ENCODE data around the gene ASNSD1.
A peak's percentile ranks its signal among the peaks of the same experiment; 100 is the strongest.

Gene ASNSD1

DNA sequence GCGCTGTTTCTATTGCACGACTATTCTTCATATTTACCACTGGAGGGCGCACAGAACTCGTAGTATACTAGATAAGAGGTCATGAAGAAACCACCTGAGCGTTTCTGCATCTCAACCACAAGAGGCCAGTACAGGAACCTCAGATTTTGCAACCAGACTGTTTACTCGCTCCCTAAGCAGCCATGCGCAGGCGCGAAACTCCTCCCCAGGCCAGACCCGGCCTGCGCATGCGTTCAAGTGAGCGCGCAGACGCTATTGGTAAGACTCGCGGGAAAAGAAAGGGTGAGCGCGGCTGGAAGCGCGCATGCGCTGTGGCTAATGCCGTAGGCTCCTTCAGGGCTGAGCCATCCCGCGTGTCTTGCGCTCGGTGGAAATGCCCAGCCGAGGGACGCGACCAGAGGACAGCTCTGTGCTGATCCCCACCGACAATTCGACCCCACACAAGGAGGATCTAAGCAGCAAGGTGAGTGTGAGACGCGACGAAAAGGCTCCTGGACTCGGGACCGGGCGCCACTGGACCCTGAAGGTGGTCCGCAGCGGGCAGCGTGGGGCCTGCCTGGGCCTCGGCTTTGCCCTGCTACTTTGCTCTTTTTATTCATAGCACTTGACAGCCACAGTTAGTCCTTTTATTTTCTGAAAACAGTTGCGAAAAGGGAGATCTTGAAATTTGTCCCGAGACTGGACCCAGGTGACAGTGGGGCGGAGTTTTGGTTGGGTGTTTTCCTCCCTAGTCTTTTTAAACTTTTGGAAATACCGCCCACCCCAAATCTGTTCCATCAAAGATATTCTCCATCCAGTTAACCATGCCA lies at the start of gene ASNSD1:
Gene ASNSD1, plus strand, starts transcription at position 312 of the 809 bp plus-strand sequence. CDS start 4,674 bp downstream, outside the sequence.
- H3K27ac ChIP-seq (ENCODE audit: low read length) = peak within 1 kb of the TSS; percentile 83
- TF ChIP-seq, protein P1, sequence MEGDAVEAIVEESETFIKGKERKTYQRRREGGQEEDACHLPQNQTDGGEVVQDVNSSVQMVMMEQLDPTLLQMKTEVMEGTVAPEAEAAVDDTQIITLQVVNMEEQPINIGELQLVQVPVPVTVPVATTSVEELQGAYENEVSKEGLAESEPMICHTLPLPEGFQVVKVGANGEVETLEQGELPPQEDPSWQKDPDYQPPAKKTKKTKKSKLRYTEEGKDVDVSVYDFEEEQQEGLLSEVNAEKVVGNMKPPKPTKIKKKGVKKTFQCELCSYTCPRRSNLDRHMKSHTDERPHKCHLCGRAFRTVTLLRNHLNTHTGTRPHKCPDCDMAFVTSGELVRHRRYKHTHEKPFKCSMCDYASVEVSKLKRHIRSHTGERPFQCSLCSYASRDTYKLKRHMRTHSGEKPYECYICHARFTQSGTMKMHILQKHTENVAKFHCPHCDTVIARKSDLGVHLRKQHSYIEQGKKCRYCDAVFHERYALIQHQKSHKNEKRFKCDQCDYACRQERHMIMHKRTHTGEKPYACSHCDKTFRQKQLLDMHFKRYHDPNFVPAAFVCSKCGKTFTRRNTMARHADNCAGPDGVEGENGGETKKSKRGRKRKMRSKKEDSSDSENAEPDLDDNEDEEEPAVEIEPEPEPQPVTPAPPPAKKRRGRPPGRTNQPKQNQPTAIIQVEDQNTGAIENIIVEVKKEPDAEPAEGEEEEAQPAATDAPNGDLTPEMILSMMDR (IDR thresholded peaks at IDR 0.05; ENCODE audit: borderline replicate concordance, extremely low read depth, low read length, poor library complexity, severe bottlenecking) = peak; percentile 97
- TF ChIP-seq EZH2 (IDR thresholded peaks at IDR 0.05; ENCODE audit: borderline replicate concordance, low read depth, low read length, severe bottlenecking) = no peak

DNA sequence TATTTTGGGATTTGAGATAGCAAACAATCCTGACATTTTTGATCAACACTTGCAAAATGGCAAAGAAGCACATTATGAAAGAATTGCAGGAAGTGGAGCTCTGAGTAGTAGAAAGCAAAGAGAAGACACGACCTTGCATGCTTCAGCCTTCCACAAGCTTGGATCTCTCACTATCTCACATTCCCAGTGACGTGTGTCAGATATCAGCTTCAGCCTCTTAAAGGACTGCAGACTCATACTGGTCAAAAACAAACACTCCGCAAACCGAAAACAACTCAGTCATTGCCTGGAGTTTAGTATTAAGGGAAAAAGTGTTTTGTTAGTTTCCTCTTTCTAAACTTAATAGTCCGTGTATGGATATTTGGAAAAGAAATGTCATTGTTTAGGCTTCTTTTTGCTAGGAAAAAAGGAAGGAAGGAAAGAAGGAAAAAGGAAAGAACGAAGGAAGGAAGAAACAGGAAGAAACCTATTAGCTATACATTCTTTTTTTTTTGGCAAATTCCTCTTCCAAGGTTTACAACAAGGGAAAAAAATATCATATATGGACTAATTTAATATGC lies 48.1 kb upstream of the ASNSD1 start:
- no peak overlapping the region for H3K9ac ChIP-seq (ENCODE audit: low read depth, low read length)

More for the DNA sequence above, at the start of gene ASNSD1:
- peaks cover 17% of the 10 kb centered on the region for H3K36me3 ChIP-seq (ENCODE audit: insufficient read depth, low read length)
- ATAC-seq (ENCODE audit: insufficient read depth, low read depth) (peak; percentile 82), DNase-seq (peak; percentile 98)
- peak within 1 kb of the TSS; percentile 96 for H3K4me2 ChIP-seq (ENCODE audit: insufficient read depth, low read length)
- H3K9me3 ChIP-seq (ENCODE audit: insufficient read depth, low read length, severe bottlenecking) = no peaks in the 10 kb centered on the region
- H2AFZ ChIP-seq (ENCODE audit: low read depth, low read length) = peak within 1 kb of the TSS; percentile 91
- H3K4me3 ChIP-seq (ENCODE audit: low read depth in 1 of 2, low read length in 2 of 2) = peak within 1 kb of the TSS; percentile 47 to 70
- peaks cover 4% of the 10 kb centered on the region; the same call in 1 of the 2 replicates for H4K20me1 ChIP-seq (ENCODE audit: insufficient read depth, low read length)
- no peaks in the 10 kb centered on the region for H3K27me3 ChIP-seq (ENCODE audit: insufficient read depth, low read length, poor library complexity)
- peaks cover 48% of the 10 kb centered on the region for H3K79me2 ChIP-seq (ENCODE audit: insufficient read depth, low read length)
- peaks cover 66% of the 10 kb centered on the region for H3K4me1 ChIP-seq (ENCODE audit: insufficient read depth, low read length)
- peak within 1 kb of the TSS; percentile 80 for H3K9ac ChIP-seq (ENCODE audit: low read depth, low read length)

DNA sequence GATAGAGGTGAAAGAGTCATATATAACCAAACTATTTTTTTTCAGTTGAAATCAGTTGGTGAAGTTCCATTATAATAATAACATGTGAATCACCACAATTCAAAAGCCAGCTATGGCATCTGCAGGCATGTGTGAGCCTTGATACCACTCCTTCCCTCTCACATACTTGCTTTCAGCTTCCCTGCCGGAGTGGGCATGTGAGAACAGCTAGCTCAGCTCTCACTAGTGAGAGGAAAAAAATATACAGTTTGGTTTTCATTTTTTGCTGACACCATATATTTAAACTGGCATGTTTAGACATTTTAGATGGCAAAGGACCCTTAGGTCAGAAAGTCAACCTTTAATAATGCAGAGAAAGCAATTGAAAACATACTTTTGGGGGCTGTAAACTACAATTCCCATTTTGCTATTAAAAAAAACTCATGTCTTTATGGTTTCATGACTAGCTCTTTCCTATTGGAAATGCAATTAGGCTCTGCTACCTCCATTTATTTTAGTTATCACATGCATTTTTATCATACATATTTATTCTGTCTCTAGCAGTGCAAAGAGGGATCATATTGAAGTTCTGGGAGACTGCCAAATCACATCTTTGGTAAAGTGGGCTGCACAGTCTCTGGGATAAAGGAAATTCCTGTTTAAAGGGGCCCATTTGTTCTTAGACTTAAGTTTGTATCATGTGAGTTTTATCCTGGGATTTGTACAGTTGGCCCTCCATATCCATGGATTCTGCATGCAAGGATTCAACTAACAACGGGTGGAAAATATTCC lies 47.4 kb upstream of the ASNSD1 start:
- Histone ChIP-seq H3K27ac (ENCODE audit: low read length) (no peak overlapping the region), H3K36me3 (ENCODE audit: insufficient read depth, low read length) (no peaks in the 10 kb centered on the region), H3K9ac (ENCODE audit: low read depth, low read length) (no peak overlapping the region), H3K4me3 (ENCODE audit: low read depth in 1 of 2, low read length in 2 of 2) (no peak overlapping the region), H2AFZ (ENCODE audit: low read depth, low read length) (no peak overlapping the region), H3K79me2 (ENCODE audit: insufficient read depth, low read length) (no peaks in the 10 kb centered on the region), H4K20me1 (ENCODE audit: insufficient read depth, low read length) (no peaks in the 10 kb centered on the region), H3K27me3 (ENCODE audit: insufficient read depth, low read length, poor library complexity) (no peaks in the 10 kb centered on the region), H3K4me1 (ENCODE audit: insufficient read depth, low read length) (no peaks in the 10 kb centered on the region), H3K9me3 (ENCODE audit: insufficient read depth, low read length, severe bottlenecking) (no peaks in the 10 kb centered on the region), H3K4me2 (ENCODE audit: insufficient read depth, low read length) (no peak overlapping the region)
- no peak for TF ChIP-seq EZH2 (IDR thresholded peaks at IDR 0.05; ENCODE audit: borderline replicate concordance, low read depth, low read length, severe bottlenecking)
- TF ChIP-seq, protein P1 (IDR thresholded peaks at IDR 0.05; ENCODE audit: borderline replicate concordance, extremely low read depth, low read length, poor library complexity, severe bottlenecking) = no peak
- ATAC-seq (ENCODE audit: insufficient read depth, low read depth) (no peak), DNase-seq (no peak)

More for the DNA sequence above, 48.1 kb upstream of the ASNSD1 start:
- no peaks in the 10 kb centered on the region for H4K20me1 ChIP-seq (ENCODE audit: insufficient read depth, low read length)
- H3K4me3 ChIP-seq (ENCODE audit: low read depth in 1 of 2, low read length in 2 of 2) = no peak overlapping the region
- H3K4me2 ChIP-seq (ENCODE audit: insufficient read depth, low read length) = no peak overlapping the region
- H3K4me1 ChIP-seq (ENCODE audit: insufficient read depth, low read length) = no peaks in the 10 kb centered on the region
- ATAC-seq (ENCODE audit: insufficient read depth, low read depth) (no peak), DNase-seq (no peak)
- H3K9me3 ChIP-seq (ENCODE audit: insufficient read depth, low read length, severe bottlenecking) = no peaks in the 10 kb centered on the region
- TF ChIP-seq, protein P1 (IDR thresholded peaks at IDR 0.05; ENCODE audit: borderline replicate concordance, extremely low read depth, low read length, poor library complexity, severe bottlenecking) = no peak
- TF ChIP-seq EZH2 (IDR thresholded peaks at IDR 0.05; ENCODE audit: borderline replicate concordance, low read depth, low read length, severe bottlenecking) = no peak
- no peaks in the 10 kb centered on the region for H3K27me3 ChIP-seq (ENCODE audit: insufficient read depth, low read length, poor library complexity)
- peak overlapping the region; percentile 8; the same call in 1 of the 2 replicates for H2AFZ ChIP-seq (ENCODE audit: low read depth, low read length)
- no peaks in the 10 kb centered on the region for H3K36me3 ChIP-seq (ENCODE audit: insufficient read depth, low read length)
- H3K27ac ChIP-seq (ENCODE audit: low read length) = no peak overlapping the region
- no peaks in the 10 kb centered on the region for H3K79me2 ChIP-seq (ENCODE audit: insufficient read depth, low read length)
